GM21360 (cell line): ENCODE data around the gene KLF6.
A peak's percentile ranks its signal among the peaks of the same experiment; 100 is the strongest.

ENCODE experiments used
- ATAC-seq: cut with Tn5 transposase; IDR thresholded peaks from one replicate; pipeline ENCODE4 v1.9.1; 2021; ENCODE audit warnings: mild to moderate bottlenecking, moderate library complexity; ENCODE audit not compliant: unreplicated experiment

The KLF6 gene

DNA sequence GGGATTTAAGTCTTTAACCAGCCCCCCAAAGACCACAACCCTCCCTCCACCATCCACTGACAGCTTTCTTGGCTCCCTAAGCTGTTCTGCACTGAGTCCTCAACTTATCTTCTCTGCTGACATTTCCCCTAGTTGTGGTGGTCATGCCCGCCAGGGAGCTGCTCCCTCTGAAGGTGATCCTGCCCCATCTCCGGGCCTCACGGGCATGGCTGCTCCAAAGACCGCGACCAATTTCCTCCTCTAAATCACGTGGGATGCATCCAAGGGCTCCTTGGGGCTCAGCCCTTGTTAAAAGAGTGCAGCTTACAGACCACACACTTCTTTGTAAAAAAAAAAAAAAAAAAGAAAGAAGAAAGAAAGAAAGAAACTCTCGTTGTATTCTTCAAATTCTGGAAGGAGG is 27.1 kb upstream of the KLF6 start:
- no peak for ATAC-seq

GRCh38 chr10:3811291-3811870 is 26.4 kb upstream of the KLF6 start:
- ATAC-seq, result peak; percentile 81

DNA sequence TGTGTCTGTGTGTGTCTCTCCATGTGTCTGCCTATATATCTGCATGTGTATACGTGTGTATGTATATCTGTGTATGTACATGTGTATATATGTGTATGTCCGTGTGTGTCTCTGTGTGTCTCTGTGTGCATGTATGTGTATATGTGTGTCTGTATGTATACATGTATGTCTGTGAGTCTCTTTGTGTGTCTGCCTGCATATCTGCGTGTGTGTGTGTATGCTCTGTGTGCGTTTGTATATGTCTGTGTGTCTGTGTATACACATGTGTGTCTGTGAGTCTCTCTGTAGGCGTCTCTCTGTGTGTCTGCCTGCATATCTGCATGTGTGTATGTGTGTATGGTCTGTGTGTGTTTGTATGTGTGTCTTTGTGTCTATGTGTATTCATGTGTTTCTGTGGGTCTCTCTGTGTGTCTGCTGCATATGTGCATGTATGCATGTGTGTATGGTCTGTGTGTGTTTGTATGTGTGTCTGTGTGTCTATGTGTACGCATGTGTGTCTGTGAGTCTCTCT is 23.7 kb upstream of the KLF6 start:
- no peak for ATAC-seq

GRCh38 chr10:3807928-3808496 is 23.0 kb upstream of the KLF6 start:
- no peak for ATAC-seq

DNA sequence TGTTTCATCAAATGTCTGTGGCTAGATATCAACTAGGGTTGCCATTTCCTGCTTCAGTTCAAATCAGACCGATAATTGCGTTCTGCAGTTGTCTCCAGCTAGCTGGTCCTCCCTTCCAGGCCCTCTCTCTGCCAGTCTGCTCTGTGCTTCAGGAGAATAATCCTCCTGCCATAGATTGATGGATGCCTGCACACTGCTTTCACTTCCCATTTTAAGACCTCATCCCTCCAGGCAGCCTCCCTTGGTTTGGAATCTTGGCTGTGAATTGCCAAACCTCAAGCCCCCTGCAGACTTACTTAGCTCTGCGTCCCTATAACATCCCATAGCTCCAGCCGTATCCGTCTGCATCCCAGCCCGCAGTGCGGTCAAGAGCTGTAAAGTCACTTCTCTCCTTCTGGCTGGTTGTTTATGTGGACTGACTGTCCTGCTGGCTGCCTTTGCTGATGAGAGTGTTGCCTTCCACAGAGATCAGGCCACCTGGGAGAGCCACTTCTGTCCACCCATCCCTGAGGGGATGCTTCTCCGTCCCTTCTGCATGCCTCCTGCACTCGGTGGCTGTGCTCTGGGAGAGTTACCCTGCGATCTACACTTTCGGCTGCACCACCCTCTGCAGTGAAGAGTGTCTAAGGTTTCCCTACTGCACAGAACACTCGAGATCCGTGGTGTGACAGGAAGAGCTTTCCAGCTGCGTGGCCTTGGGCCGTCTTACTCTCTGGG is 22.4 kb upstream of the KLF6 start:
- no peak for ATAC-seq

- no peak for ATAC-seq
Measured at GRCh38 chr10:3806603-3807002, 21.6 kb upstream of the KLF6 start.

- peak; percentile 36 for ATAC-seq
Measured at GRCh38 chr10:3805791-3806461, 20.9 kb upstream of the KLF6 start.

- peak; percentile 39 for ATAC-seq
Measured at GRCh38 chr10:3805201-3805790, 20.3 kb upstream of the KLF6 start.

DNA sequence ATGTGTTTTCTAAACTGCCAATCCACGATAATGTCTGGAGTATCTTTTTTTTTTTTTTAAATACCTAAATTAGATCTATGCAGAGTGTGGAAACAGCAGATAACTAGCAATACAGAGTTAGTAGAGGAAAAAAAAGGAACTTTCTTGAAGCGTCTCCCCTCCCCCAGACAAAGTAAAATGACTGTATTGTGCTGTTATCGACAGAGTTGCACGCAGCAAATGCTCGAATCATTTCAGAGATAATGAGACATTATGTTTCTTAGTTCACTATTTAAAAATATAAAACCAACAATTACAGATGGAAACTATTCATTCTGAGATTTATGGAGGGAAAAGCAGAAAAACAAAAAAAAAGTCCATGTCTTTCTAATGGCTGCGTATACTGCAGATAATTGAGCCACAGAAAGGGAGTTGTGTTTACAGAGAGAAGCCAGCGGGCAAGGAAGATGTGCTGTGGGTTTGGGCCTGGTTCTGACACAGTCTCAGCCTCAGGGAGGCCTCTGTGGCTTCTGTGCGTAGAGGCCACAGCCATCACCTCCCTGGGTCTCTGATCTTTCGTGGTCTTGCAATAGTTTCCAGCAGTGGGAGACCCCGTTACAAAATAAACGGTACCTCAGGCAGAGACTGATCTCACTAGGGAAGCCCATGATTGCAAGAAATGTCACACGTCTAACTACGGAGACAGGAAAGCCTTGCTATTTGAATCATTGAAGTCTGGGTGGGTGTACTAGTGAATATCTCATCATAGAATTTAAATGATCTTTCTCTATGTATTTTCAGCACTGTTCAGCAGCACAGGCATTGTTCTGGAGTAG is 19.1 kb upstream of the KLF6 start:
- no peak for ATAC-seq

DNA sequence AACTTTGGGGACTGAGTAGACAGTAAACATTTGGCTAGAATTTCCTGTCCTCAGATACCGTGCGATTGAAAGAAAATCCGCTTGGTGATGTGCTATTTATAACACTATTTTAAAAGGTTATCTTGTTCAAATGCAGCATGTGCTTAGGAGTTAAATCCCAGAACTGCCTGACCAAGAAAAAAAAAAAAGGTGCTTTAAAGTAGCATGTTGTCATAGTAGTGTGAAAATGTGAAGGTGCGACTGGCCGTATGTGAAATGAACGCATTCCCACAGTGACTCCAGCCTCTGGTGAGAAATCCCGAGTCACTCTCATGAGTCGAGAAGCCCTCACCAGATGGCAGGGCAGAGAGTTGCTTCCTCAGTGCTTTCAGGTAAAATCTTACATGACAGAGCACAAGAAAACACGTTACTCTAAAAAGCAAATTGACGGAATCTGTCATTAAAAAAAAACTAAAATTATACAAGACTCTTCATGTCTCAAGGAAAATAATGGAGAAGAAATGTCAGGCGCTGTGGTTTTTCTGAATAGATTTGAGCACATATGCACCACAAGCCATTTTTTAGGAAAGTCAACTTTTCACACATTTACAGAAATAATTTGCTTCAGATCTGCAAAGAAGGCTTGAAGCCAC is 18.4 kb upstream of the KLF6 start:
- no peak for ATAC-seq

- ATAC-seq, result no peak
Measured at GRCh38 chr10:3802526-3803265, 17.7 kb upstream of the KLF6 start.

DNA sequence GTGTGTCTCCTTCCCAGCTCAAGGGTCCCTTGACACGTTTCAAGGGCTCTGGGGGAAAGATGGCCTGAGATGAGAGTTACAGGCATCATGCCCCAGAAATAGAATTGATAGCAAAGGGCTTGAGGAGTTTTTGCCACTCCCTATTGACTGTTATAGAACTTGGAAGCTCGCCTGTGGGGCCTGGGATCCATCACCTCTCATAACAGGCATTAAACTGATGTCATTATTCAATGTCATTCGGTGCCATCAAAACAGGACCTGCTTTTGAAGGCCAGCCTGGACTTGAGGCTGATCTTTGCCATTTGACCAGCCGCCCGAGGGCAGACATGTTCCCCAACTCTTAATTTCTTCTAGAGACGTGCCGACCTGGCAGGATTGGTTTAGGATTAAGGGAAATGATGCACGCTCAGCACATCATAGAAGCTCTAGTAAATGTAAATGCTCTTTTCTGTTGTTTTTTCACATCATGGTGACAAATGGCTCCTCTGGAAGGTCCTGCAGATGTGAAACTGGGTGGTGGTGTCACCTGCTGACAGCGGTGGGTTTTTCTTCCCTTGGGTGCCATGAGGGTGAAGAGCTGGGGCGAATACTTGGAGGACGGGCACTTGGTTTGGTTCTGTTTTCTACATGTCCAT is 16.7 kb upstream of the KLF6 start:
- ATAC-seq, result no peak

DNA sequence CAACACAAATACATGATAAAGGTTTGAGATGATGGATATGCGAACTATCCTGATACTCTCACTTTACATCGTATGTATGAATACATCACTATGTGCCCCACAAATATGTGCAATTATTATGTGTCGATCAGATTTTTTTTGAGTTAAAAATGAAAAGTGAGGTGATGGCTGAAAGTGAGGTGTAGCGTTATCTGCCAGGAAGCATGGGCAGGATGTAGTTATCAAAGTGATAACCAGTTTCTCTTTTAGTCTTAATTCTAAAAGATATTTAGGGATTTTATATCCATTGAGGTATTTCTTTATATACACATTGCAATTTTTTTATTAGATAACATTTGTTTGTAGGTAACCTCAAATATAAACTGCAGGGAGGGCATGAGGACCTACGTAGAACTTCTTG is 15.6 kb upstream of the KLF6 start:
- ATAC-seq, result no peak

DNA sequence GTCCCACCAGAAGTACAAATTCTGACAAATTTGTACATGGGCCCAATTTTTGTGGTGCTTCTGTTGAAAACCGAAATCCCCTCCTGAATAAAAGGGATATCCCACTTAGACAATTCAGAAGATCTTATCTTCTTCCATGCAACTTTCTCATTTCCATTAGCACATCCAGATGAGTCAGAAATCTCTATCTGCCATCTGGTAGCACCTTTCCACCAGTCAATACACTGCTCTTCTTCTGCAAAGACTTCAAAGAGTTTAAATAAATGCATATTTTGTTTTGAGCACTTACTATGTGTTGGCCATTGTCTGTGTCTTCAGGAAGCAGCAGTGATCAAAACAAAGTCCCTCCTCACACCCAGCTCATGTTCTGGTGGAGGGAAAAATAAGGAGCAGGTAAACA is 12.7 kb upstream of the KLF6 start:
- no peak for ATAC-seq

DNA sequence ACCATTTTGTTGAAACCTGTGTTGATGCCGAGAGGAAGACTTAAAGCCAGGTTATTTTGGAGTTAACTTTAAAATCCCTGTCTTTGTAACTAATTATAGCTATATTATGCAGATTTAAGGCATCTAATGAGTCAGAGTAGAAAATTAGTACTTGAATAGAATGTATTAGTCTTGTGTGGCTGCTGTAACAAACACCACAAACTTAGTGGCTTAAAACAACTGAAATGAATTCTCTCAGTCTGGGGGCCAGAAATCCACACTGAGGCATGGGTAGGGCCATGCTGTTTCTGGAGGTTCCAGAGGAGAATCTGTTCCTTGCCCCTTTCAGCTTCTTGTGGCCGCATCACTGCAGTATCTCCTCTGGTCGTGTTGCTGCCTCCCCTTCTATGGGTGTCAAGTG is 8.5 kb upstream of the KLF6 start:
- ATAC-seq, result no peak

DNA sequence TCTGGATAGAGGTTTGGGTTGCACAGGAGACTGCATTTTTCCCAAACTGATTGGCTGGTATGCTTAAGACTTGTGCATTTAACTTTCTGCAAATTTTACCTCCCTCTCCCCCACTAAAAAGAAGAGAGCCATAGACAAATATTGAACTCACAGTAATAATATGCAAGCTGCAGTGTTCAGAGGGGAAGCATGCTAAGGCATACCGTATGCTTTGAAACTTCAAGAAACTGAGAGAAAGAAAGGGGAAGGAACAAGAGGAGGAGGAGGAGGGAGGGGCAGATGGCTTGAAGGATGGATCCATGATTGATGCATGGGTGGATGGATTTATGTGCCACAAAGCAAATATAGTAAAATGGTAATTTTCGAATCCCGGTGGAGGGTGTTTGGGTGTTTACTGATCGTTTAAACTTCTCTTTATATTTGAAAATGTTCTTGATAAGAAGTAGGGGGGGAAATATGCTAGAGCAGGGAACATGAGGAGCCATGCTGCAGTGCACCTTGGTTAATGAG is 7.8 kb upstream of the KLF6 start:
- no peak for ATAC-seq

GRCh38 chr10:3791974-3792633 is 7.1 kb upstream of the KLF6 start:
- no peak for ATAC-seq

DNA sequence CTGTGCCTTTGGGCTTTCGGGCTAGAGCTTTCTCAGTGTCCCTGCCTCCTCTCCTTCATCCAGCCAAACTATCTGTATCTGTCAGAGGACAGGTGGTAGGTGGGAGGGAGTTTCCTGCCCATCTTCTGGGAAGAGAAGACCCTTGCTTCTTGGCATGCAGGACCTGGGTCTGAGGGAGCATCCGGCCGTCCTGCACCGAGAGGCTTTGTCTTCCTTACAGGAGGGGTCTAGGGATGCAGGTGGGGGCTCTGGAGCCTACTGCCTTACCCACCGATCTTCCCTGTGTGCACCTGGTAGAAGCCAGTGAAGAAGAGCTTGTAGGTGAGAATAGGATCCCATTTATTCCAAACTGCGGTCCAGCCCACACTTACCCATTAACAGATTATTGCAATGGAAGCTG is 5.8 kb upstream of the KLF6 start:
- no peak for ATAC-seq
